Measurements from ENCODE around the gene NUP210.
A peak's percentile ranks its signal among the peaks of the same experiment; 100 is the strongest.

Gene NUP210

DNA sequence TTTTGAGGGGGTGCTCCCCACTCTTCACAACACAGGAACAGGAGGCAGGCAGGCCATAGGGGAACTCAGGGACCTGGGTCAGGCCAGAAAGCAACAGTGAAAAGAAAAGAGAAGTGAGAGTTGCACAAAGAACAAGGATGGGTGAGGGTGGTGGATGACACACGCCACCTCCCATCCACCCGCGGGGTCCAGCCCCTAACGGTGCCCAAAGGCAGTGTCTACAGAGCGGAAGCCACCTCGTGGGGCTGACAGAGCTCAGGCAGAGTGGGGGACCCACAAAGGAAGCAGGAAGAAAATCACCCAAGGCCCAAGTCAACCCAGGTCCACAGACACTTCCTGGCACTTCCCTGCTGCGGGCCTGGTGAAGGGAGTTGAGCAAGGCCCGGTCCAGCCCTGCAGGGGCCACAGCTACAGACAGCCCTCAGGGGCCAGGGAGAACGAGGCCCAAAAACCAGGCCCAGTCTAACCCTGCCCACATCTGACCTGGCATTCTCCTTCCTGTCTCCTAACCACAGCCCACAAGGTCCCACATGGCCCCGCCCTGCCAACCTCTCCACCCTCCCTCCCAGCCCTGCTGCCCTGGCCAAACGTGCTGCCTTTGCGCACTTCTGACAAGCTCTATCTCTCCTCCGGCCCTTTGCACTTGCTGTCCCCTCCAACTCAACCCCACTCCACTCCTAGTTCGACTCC lies 5.9 kb downstream of the NUP210 start:
- no peak for TF ChIP-seq CTCF (IDR thresholded peaks at IDR 0.05; ENCODE audit: extremely low read depth, insufficient read depth, missing control alignments)
- peak; percentile 90 for DNase-seq (ENCODE audit: low spot score)
- in situ Hi-C loops (cut with MboI; ENCODE audit: low pct_unique_long_range_greater_than_20kb, low sequenced_read_pairs, unreplicated experiment), result no loop called here

- in situ Hi-C loops (cut with MboI; ENCODE audit: low pct_unique_long_range_greater_than_20kb, low sequenced_read_pairs, unreplicated experiment), result no loop called here
- DNase-seq (ENCODE audit: low spot score), result no peak
- no peak for TF ChIP-seq CTCF (IDR thresholded peaks at IDR 0.05; ENCODE audit: extremely low read depth, insufficient read depth, missing control alignments)
Measured at GRCh38 chr3:13411186-13411860, 8.8 kb downstream of the NUP210 start.

GRCh38 chr3:13408890-13409289 lies 11.2 kb downstream of the NUP210 start:
- in situ Hi-C loops (cut with MboI; ENCODE audit: low pct_unique_long_range_greater_than_20kb, low sequenced_read_pairs, unreplicated experiment), result no loop called here
- DNase-seq (ENCODE audit: low spot score), result no peak
- no peak for TF ChIP-seq CTCF (IDR thresholded peaks at IDR 0.05; ENCODE audit: extremely low read depth, insufficient read depth, missing control alignments)

- DNase-seq (ENCODE audit: low spot score), result no peak
- no peak for TF ChIP-seq CTCF (IDR thresholded peaks at IDR 0.05; ENCODE audit: extremely low read depth, insufficient read depth, missing control alignments)
- in situ Hi-C loops (cut with MboI; ENCODE audit: low pct_unique_long_range_greater_than_20kb, low sequenced_read_pairs, unreplicated experiment), result no loop called here
Measured at GRCh38 chr3:13407926-13408325, 12.2 kb downstream of the NUP210 start.

DNA sequence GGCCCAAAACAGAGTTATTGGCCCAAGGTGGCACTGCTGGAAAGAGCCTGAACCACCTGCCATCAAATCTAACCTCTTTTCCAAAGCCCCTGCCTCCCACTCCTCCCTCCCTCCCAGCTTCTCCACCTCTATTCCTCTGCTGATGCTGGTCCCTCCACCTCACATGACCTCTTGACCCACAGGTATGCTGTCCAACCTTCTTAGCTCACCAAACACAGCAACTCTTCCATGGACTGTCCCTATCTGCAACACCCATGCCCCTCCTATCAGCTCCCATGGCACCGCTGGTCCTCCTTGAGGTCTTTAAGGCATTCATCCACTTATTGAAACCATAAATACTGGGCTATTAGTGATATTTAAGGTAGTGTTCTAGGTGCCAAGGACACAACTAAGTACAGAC lies 12.6 kb downstream of the NUP210 start:
- in situ Hi-C loops (cut with MboI; ENCODE audit: low pct_unique_long_range_greater_than_20kb, low sequenced_read_pairs, unreplicated experiment), result no loop called here
- DNase-seq (ENCODE audit: low spot score), result no peak

GRCh38 chr3:13406190-13406589 lies 13.9 kb downstream of the NUP210 start:
- TF ChIP-seq CTCF (IDR thresholded peaks at IDR 0.05; ENCODE audit: extremely low read depth, insufficient read depth, missing control alignments), result no peak
- no peak for DNase-seq (ENCODE audit: low spot score)
- in situ Hi-C loops (cut with MboI; ENCODE audit: low pct_unique_long_range_greater_than_20kb, low sequenced_read_pairs, unreplicated experiment), result no loop called here

More for the DNA sequence above, 12.6 kb downstream of the NUP210 start:
- no peak for TF ChIP-seq CTCF (IDR thresholded peaks at IDR 0.05; ENCODE audit: extremely low read depth, insufficient read depth, missing control alignments)
